HG03469 (cell line): Measurements from ENCODE around the gene COL18A1.

Source experiments
- ATAC-seq: cut with Tn5 transposase; IDR thresholded peaks from one replicate; pipeline ENCODE4 v1.9.1; 2021; ENCODE audit warnings: mild to moderate bottlenecking, moderate library complexity, moderate number of reproducible peaks; ENCODE audit not compliant: unreplicated experiment

Gene COL18A1

GRCh38 chr21:45487891-45488600 lies 83.1 kb downstream of the COL18A1 start:
- ATAC-seq = no peak

GRCh38 chr21:45488931-45489721 lies 84.2 kb downstream of the COL18A1 start:
- ATAC-seq = no peak

- no peak for ATAC-seq
Observed at GRCh38 chr21:45489722-45489982, 84.7 kb downstream of the COL18A1 start.

GRCh38 chr21:45490049-45490731 lies 85.2 kb downstream of the COL18A1 start:
- no peak for ATAC-seq

- no peak for ATAC-seq
Observed at GRCh38 chr21:45491056-45491455, 86.1 kb downstream of the COL18A1 start.

GRCh38 chr21:45491623-45492022 lies 86.7 kb downstream of the COL18A1 start:
- ATAC-seq = no peak

GRCh38 chr21:45492765-45493164 lies 87.8 kb downstream of the COL18A1 start:
- ATAC-seq = no peak

GRCh38 chr21:45493401-45494001 lies 88.5 kb downstream of the COL18A1 start:
- no peak for ATAC-seq

GRCh38 chr21:45494135-45494850 lies 89.3 kb downstream of the COL18A1 start:
- ATAC-seq = no peak

- ATAC-seq = no peak
Observed at GRCh38 chr21:45494851-45495680, 90.1 kb downstream of the COL18A1 start.

GRCh38 chr21:45496151-45496967 lies 91.4 kb downstream of the COL18A1 start:
- ATAC-seq = no peak

GRCh38 chr21:45496968-45497845 lies 92.2 kb downstream of the COL18A1 start:
- ATAC-seq = no peak

GRCh38 chr21:45497846-45498645 lies 93.1 kb downstream of the COL18A1 start:
- ATAC-seq = no peak

GRCh38 chr21:45498646-45499000 lies 93.7 kb downstream of the COL18A1 start:
- no peak for ATAC-seq

- ATAC-seq = no peak
Observed at GRCh38 chr21:45499201-45499750, 94.3 kb downstream of the COL18A1 start.

- no peak for ATAC-seq
Observed at GRCh38 chr21:45499970-45500577, 95.1 kb downstream of the COL18A1 start.
